ENCODE measurements around the gene PDPK1.

DNA sequence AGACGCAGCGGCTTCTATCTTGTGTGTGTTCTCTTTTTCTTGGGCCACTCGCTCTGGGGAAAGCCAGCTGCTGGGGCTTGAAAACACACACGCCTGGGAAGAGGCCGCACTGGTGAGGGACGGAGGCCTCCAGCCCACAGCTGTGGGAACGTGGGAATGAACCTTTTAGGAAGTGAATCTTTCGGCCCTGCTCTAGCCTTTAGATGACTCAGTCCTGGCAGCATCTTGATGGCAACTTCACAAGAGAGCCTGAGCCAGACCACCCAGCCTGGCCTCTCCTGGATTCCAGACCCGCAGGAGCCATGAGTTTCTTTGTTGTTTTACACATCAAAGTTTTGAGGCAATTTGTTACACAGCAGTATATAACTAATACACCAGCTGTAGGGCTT, 2.2 kb upstream of the PDPK1 start:
- TF ChIP-seq, protein P1, sequence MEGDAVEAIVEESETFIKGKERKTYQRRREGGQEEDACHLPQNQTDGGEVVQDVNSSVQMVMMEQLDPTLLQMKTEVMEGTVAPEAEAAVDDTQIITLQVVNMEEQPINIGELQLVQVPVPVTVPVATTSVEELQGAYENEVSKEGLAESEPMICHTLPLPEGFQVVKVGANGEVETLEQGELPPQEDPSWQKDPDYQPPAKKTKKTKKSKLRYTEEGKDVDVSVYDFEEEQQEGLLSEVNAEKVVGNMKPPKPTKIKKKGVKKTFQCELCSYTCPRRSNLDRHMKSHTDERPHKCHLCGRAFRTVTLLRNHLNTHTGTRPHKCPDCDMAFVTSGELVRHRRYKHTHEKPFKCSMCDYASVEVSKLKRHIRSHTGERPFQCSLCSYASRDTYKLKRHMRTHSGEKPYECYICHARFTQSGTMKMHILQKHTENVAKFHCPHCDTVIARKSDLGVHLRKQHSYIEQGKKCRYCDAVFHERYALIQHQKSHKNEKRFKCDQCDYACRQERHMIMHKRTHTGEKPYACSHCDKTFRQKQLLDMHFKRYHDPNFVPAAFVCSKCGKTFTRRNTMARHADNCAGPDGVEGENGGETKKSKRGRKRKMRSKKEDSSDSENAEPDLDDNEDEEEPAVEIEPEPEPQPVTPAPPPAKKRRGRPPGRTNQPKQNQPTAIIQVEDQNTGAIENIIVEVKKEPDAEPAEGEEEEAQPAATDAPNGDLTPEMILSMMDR (optimal IDR thresholded peaks at IDR 0.05 in 1 of 3, IDR thresholded peaks at IDR 0.05 in 1 of 3, conservative IDR thresholded peaks at IDR 0.05 in 1 of 3; ENCODE audit: extremely low read depth in 1 of 3, insufficient read depth in 2 of 3, low read length in 3 of 3): no peak
- no peak for TF ChIP-seq EZH2 (IDR thresholded peaks at IDR 0.05; ENCODE audit: low read length)
